DND-41 (cell line): ENCODE measurements around the gene ABCA2.

Experiments
- CTCF ChIP-seq: IDR thresholded peaks from 2 replicates; pipeline ENCODE4 v1.5.1; 2012; ENCODE audit warnings: borderline replicate concordance, low read length, moderate library complexity, mild to moderate bottlenecking; ENCODE audit not compliant: poor library complexity, severe bottlenecking; ENCODE audit errors: extremely low read depth
- EZH2 ChIP-seq: IDR thresholded peaks from 3 replicates; pipeline ENCODE4 v1.6.1; 2012; ENCODE audit warnings: borderline replicate concordance, low read depth, mild to moderate bottlenecking, moderate library complexity, low read length, inconsistent platforms; ENCODE audit not compliant: severe bottlenecking

- no peak for TF ChIP-seq CTCF
- TF ChIP-seq EZH2, result no peak
Observed at GRCh38 chr9:136978865-136979544, 49.0 kb downstream of the ABCA2 start.
